Measurements from ENCODE around the gene GPD1.

DNA sequence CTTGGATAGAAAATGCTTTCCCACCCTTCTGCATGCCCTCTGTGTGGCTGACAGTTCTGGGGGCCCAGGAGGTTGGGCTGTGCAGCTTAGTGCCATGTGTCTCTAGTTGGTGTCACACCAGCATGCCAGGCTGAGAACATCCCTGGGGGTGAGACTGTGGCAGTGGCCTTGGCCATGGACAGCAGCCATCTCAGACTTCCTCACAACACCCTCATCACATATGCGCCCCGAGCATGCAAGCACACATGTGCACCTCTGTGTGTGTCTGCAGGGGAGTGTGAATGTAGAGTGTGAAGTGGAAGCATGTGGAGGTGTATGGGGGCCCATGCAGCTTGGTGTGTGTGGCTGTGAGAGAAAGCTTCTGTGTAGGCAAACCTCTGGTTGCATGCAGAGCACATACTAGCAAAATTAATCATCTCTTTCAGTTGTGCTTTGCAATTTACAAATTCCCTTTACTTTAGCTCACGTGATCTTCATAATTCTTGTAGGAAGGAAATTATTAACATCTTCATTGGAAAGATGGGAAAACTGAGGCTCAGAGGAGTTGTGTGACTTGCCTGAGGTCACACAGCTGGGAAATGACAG is 38.0 kb upstream of the GPD1 start:
- TF ChIP-seq POLR2A (IDR thresholded peaks at IDR 0.05) = no peak
- TF ChIP-seq CTCF (IDR thresholded peaks at IDR 0.05) = no peak
- TF ChIP-seq EP300 (IDR thresholded peaks at IDR 0.05) = no peak

All from tibial nerve (tissue), 4 donors.